Measurements from ENCODE around the gene KIFC3.

DNA sequence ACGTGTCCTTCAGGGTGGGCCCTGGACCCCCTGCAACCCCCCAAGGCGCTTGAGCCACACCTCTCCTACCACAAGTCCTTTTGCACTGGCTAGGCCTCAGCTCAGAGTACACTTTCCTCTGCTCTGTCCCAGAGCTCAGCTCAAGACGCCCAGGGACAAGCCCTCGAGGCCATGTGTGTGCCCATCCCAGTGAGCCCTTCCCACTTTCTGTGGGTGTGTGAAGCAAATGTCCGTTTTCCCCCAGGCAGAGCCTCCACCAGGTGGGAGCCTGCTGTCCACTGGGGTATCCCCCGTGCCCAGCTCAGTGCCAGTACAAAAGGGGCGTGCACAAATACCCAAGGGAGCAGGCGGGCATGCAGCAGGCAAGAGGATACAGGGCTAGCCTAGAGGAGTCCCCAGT, 18.4 kb downstream of the KIFC3 start:
- TF ChIP-seq, protein P1, sequence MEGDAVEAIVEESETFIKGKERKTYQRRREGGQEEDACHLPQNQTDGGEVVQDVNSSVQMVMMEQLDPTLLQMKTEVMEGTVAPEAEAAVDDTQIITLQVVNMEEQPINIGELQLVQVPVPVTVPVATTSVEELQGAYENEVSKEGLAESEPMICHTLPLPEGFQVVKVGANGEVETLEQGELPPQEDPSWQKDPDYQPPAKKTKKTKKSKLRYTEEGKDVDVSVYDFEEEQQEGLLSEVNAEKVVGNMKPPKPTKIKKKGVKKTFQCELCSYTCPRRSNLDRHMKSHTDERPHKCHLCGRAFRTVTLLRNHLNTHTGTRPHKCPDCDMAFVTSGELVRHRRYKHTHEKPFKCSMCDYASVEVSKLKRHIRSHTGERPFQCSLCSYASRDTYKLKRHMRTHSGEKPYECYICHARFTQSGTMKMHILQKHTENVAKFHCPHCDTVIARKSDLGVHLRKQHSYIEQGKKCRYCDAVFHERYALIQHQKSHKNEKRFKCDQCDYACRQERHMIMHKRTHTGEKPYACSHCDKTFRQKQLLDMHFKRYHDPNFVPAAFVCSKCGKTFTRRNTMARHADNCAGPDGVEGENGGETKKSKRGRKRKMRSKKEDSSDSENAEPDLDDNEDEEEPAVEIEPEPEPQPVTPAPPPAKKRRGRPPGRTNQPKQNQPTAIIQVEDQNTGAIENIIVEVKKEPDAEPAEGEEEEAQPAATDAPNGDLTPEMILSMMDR (conservative IDR thresholded peaks at IDR 0.05): no peak
- TF ChIP-seq ZFX (IDR thresholded peaks at IDR 0.05): no peak

Data from C4-2B (cell line).